GM08714 (cell line): ENCODE results near the gene SHISAL2A.
A peak's percentile ranks its signal among the peaks of the same experiment; 100 is the strongest.

ENCODE experiments used
- H3K4me3 ChIP-seq: fragments of 200-500 bp; sonication (Bioruptor generic); 2 replicates; pipeline ENCODE4 v1.5.1; 2014; ENCODE audit warnings: mild to moderate bottlenecking, low read length, inconsistent platforms
- ZNF274 ChIP-seq: IDR thresholded peaks from 2 replicates; pipeline ENCODE4 v1.6.1; 2012; ENCODE audit warnings: mild to moderate bottlenecking, low read depth, low read length

The SHISAL2A gene

DNA sequence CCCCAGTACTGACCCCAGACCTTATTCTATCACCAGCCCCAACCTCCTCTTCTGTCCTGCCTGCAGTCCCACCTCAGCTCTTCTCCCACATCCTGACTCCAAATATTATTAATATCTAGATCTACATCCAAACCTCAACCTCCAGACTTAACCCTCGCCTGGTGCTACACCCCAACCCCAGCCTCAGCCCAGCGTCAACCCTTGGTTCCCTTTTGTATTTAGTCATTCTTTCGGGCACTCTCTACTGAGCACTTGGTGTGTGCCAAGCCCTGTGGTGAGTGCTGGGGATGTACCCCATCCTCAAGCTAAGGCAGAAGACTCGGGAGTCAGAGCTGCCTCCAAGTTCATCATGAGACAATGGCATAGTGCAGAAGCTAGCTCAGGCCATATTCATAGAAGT lies 1.1 kb downstream of the SHISAL2A start:
- TF ChIP-seq ZNF274 = no peak
- no peak overlapping the region for H3K4me3 ChIP-seq

DNA sequence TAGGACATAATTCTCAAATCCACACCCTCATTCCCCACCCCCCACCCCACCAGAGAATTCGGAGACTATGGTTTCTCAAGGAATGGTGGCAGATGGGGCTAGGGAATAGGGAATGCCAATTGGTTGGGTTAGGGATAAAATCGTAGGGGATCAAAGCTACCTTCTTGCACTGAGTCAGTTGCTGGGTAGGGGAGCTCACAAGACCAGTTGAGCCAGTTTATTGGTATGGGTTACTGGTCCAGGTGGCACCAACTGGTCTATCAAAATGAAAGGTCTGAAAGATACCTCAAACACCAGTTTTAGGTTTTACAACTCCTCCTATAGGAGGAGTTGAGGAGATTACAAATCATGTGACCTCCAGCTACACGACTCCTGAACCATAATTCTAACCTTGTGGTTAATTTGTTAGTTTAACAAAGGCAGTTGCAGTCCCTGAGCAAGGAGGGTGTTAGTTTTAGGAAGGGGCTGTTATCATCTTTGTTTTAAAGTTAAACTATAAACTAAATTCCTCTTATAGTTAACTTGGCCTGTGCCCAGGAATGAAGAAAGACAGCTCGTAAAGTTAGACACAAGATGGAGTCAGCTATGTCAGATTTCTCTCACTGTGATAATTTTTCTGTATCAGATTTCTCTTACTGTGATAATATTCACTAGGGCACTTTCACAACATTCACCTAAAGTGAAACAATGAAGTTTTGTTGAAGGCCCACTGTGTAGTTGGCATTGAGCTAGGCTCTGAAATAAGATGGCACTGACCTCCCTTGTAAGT lies 2.5 kb downstream of the SHISAL2A start:
- TF ChIP-seq ZNF274 = no peak
- H3K4me3 ChIP-seq = no peak overlapping the region

DNA sequence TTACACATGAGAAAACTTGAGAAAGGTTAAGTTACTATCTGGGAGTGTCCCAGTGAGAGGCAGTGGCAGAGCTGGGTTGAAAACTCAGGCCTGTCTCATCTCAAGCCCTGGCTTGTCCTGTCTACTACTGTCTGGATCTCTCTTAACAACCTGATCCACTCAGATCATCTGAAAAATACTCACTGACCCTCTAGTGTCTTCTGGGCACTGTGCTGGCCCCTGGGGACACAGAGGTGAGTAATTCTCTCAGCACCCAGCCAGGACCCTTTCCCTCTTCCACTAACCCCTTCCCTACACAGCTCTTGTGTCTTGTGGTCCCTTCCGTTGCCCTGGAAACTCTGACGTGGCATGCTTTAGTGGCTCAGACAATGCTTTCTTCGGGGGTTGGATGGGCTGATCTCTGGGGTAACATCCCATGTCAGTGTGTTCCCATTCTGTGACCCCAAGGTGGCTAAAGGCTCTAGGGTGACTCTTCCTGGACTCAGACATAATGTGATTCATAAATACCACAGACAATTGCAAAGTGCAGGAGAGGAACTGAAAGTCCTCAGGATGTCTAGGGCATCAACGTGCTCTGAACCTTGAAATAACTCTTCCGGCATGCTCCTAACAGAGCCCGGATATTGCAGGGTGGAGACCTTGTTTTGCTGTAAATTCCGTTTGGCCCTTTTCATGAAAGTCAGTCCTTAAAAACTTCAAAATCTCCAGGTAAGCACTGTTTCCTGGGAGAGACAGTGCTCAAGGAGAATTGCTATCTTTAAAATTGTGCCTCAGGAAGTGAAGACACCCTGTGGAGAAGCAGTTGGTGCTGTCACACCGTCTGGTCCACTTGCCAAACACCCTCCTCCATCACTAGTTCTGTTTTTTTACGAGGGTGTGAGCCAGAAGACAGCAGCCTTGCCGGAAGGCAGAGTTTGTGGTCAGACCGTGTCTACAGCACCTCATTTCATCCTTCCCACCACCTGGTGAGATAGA lies 4.0 kb downstream of the SHISAL2A start:
- H3K4me3 ChIP-seq = peak overlapping the region; percentile 47; the same call in 1 of the 2 replicates

DNA sequence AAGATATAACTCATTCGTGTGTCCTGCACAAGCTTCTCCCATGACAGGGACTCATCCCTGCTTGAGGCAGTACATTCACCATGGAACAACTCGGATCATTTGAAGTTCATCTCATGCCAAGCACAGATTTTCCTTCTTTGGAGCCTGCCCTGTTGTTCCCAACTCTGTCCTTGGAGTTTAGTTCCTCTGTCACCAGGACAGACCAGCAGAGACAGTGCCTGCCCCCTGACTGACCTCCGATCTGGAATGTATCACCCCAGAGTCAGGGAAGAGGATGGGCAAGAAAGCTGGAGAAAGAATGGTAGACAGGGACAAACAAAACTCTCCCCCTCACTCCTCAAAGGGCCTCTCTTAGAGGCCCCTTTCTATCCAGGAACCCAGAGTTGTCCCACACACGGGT lies 5.0 kb downstream of the SHISAL2A start:
- no peak overlapping the region; the same call in 1 of the 2 replicates for H3K4me3 ChIP-seq
- TF ChIP-seq ZNF274 = no peak

More for the DNA sequence above, 4.0 kb downstream of the SHISAL2A start:
- TF ChIP-seq ZNF274 = no peak

DNA sequence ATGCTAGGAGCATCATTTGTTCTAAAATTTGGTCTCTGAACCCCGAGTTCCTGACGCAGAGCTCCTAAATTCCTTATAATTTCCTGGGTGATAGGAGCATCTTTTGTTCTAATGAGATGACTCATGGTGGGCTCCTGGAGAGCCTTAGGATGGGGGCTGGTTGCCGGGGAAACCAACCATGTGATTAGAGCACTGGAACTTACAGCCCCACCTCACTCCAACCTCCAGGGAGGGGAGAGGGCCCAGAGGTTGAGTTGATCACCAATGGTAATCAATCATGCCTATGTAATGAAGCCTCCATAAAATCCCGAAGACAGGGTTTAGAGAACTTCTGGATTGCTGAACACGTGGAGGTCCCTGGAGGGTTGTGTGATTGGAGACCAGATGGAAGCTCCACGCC lies 7.7 kb downstream of the SHISAL2A start:
- H3K4me3 ChIP-seq = no peak overlapping the region
- no peak for TF ChIP-seq ZNF274

DNA sequence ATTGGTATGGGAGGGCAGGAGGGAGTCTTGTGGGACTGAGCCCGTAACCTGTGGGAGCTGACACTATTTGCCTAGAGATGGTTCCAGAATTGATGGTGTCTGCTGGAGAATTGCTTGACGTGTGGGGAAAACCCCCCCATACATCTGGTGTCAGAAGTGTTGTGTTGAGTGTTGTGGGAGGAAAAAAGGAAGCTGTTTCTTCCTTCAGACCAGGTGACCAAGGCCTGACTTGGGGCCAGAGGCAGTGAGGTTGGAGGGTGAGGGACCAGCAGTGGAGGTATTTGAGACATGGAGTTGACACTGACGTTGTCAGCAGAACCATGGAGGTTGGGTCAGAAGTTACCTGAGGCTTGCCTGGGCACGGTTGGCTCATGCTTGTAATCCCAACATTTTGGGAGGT lies 8.3 kb downstream of the SHISAL2A start:
- no peak for TF ChIP-seq ZNF274
- no peak overlapping the region for H3K4me3 ChIP-seq

DNA sequence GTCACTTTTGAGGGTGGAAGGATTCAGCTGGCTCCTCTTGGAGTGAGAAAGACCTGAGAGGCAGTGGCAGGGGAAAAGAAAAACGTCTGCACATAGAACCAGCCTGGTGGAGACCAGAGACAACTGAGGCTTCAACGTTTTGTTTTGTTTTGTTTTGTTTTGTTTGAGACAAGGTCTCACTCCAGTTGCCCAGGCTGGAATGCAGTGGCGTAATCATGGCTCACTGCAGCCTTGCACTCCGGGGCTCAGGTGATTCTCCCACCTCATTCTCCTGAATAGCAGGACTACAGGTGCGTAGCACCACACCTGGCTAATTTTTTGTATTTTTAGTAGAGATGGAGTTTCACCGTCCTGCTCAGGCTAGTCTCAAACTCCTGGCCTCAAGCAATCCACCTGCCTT lies 12.3 kb downstream of the SHISAL2A start:
- no peak for TF ChIP-seq ZNF274
- no peak overlapping the region for H3K4me3 ChIP-seq

DNA sequence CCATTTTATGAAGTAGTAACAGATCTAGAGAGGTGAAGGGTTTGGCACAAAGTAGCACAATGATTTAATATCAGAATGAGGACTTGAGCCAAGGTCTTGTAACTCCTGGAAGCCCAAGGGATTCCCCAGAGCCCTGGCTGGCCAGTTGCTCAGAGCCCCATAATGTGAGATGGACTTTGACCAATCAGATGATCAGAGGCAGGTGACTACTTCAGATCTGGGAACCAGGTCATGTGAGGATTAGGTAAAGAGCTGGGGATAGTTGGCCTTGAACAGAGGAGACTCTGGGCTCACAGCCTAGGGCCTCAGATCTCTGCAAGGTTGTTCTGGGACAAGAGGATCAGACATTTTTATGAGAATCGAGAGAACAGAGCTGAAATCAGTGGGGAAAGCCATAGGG lies 18.9 kb downstream of the SHISAL2A start:
- no peak for TF ChIP-seq ZNF274
- no peak overlapping the region for H3K4me3 ChIP-seq

DNA sequence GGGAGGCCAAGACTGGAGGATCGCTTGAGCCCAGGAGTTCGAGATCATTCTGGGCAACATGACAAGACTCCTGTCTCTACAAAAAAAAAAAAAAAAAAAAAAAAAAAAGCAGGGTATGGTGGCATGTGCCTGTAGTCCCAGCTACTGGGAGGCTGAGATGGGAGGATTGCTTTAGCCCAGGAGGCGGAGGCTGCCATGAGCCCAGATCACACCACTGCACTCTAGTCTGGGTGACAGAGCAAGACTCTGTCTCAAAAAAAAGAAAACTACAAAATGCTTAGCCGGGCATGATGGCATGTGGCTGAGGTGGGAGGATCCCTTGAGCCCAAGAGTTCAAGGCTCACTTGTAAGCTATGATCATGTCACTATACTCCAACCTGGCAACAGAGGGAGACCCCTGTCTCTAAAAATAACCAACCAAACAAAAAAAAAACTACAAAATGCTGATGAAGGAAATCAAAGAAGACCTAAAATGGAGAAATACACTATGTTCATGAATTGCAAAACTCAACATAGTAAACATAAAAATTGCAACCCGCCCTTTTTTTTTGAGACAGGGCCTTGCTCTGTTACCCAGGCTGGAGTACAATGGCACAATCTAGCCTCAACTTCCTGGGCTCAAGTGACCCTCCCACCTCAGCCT lies 20.4 kb downstream of the SHISAL2A start:
- no peak for TF ChIP-seq ZNF274
- no peak overlapping the region for H3K4me3 ChIP-seq

DNA sequence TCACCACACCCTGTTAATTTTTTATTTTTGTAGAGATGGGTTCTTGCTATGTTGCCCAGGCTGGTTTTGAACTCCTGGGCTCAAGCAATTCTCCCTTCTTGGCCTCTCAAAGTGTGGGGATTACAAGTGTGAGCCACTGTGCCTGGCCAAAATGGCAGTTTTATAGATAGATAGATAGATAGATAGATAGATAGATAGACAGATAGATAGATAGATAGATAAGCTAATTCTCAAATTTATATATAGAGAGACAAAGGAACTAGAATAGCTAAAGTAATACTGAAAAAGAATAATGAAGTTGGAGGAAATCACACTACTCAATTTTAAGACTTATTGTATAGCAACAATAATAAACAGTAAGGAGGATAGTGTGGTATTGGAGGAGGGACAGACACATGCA lies 21.1 kb downstream of the SHISAL2A start:
- no peak overlapping the region for H3K4me3 ChIP-seq
- TF ChIP-seq ZNF274 = no peak

DNA sequence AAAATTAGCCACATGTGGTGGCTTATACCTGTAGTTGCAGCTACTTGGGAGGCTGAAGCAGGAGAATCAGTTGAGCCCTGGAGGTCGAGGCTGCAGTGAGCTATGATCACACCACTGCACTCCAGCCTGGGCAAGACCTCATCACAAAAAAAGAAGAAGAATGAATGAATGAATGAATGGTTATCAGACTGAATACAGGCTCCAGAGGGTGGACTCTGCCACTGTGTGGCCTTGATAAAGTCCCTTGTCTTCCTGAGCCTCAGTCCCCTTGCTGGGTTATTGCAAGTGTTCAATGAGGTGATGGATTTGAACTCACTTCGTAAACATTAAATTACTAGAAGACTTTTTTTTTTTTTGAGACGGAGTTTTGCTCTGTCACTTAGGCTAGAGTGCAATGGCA lies 24.7 kb downstream of the SHISAL2A start:
- H3K4me3 ChIP-seq = no peak overlapping the region
- TF ChIP-seq ZNF274 = no peak

DNA sequence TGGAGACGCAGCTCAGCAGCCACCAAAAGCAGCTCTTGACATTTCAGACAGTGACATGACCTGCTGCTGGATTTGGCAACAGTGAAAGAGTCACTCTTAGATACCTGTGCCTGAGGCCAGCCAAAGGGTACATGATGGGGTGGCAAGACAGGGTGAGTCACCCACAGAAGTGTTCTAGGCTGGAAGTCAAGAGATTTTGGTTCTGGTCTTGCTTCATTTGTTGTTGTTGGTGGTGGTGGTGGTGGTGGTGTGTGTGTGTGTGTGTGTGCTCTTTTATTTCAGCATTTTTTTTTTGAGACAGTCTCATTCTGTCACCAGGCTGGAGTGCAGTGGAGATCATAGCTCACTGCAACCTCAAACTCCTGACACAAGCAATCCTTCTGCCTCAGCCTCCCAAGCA lies 25.8 kb downstream of the SHISAL2A start:
- no peak for TF ChIP-seq ZNF274
- no peak overlapping the region for H3K4me3 ChIP-seq

DNA sequence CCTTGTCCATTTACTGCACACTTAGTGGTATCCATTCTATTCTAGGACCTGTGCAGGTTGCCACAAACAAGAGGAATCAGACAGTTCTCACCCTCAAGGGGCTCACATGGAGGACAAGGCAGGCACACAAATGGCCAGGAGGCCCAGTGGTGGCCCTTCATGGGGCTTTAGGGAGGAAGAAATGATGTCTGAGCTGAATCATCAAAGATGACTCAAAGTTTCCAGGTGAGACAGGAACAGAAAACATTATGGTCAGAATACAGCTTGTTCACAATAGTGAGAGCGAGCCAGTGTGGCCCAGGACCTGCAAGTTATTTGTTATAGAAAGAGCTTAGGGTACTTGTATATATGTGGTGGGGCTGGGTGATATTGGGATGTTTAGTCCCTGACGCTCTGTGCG lies 26.4 kb downstream of the SHISAL2A start:
- no peak overlapping the region for H3K4me3 ChIP-seq
- no peak for TF ChIP-seq ZNF274

DNA sequence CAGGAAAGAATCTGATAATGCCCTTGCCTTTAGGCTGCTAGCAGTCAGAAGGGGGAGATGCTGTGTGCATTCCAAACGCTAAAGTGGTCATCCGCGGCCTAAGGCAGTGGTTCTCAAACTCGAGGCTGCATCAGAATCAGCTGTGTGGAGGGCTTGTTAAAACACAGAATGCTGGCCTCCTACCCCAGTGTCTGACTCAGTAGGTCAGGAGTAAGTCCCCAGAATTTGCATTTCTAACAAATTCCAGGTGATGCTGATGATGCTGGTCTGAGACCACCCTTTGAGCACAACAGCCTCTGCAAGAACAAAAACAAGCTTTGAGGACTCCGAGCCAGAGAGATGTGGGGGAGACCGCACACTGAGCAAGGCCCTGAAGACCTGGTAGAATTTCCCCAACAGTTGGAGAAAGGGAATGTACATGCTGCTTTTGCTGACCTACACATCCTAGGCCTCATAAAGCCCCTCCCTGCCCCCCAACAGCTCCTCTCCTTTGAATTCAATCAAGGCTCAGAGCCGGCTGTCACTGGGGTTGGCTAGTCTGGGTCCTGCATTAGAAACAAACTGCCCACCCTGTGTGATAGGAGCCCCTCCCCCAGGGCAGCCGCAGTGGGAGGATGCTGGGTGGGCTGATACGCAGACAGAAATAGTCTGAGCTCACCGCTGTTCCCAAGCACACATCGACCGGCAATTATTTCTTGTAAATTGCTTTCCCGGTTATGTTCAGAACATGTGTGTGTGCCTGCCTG lies 27.1 kb downstream of the SHISAL2A start:
- no peak overlapping the region for H3K4me3 ChIP-seq
- no peak for TF ChIP-seq ZNF274
